K562 (cell line): ENCODE results near the gene RAD54L. TPM values are rescaled to one million over a fixed set of nuclear protein-coding genes. Genes with fewer than 3 reads are reported as not detected.
A peak's percentile ranks its signal among the peaks of the same experiment; 100 is the strongest.

ENCODE experiments used
- BRD9 ChIP-seq: fragments of 450-650 bp; IDR thresholded peaks from 2 replicates; pipeline ENCODE4 v1.6.1; 2018; ENCODE audit warnings: low read depth; ENCODE audit not compliant: partially characterized antibody
- CBX1 ChIP-seq: sonication (generic); IDR thresholded peaks from 2 replicates; pipeline ENCODE4 v1.6.1; 2016; ENCODE audit warnings: antibody characterized with exemption, low read depth, mild to moderate bottlenecking
- LARP7 ChIP-seq: fragments of 450-650 bp; IDR thresholded peaks from 2 replicates; pipeline ENCODE4 v1.6.1; 2016
- MAFF ChIP-seq: IDR thresholded peaks from 2 replicates; pipeline ENCODE4 v1.6.1; 2012; ENCODE audit warnings: low read length, improper control_type of control experiment
- MEF2A ChIP-seq: IDR thresholded peaks from 2 replicates; pipeline ENCODE4 v1.6.1; 2011; ENCODE audit warnings: low read depth, mild to moderate bottlenecking, low read length, moderate library complexity; ENCODE audit not compliant: control insufficient read depth
- SMARCA5 ChIP-seq: fragments of 450-650 bp; IDR thresholded peaks from 2 replicates; pipeline ENCODE4 v1.6.1; 2016
- U2AF1 ChIP-seq: fragments of 200-400 bp; formaldehyde crosslinking; optimal IDR thresholded peaks from 2 replicates; pipeline ENCODE3; 2017; ENCODE audit warnings: mild to moderate bottlenecking, low read depth, low read length, moderate library complexity
- ZBTB34 ChIP-seq: fragments of 250-450 bp; sonication (Bioruptor Pico); IDR thresholded peaks from 2 replicates; pipeline ENCODE4 v1.8.0; 2021; ENCODE audit warnings: mild to moderate bottlenecking, moderate library complexity
- ZBTB7A ChIP-seq: IDR thresholded peaks from 2 replicates; pipeline ENCODE4 v1.6.1; 2011; ENCODE audit warnings: low read depth, mild to moderate bottlenecking, low read length, moderate library complexity, borderline replicate concordance; ENCODE audit not compliant: control insufficient read depth
- ZMIZ1 ChIP-seq, 2 experiments: fragments of 150-350 bp in 1 of 2; IDR thresholded peaks; 2 replicates each; pipeline ENCODE4 v1.6.1; 2012 to 2016; ENCODE audit warnings: low read depth in 2 of 2, low read length in 2 of 2, mild to moderate bottlenecking in 1 of 2, moderate library complexity in 1 of 2
- ZNF780A ChIP-seq: fragments of 250-450 bp; sonication (Bioruptor Pico); IDR thresholded peaks from 2 replicates; pipeline ENCODE4 v1.5.0; 2021; ENCODE audit warnings: mild to moderate bottlenecking
- polyA plus RNA-seq, 8 experiments: library from polyadenylated mRNA; depleted of rRNA in 4 of 8; stranded (reverse) in 5 of 8; unstranded in 3 of 8; fragments of >200 nt; fragmentation: Nextera tagmentation in 2 of 8; fragmentation: Illumina TruSeq in 1 of 8; extraction: Ambion mirVana in 2 of 8; extraction: Trizol in 1 of 8; gene quantifications; 2 replicates each; pipeline versions ENCODE4 v1.2.1 to v1.2.3, GENCODE V29; 2011 to 2014; ENCODE audit warnings: inconsistent platforms in 1 of 8, missing spikeins in 1 of 8
- total RNA-seq, 7 experiments: library from RNA; depleted of rRNA in 6 of 7; stranded (reverse); fragments of >200 nt in 6 of 7; fragmentation: Illumina TruSeq in 2 of 7; extraction: Trizol in 2 of 7; gene quantifications; 2 replicates each; pipeline versions ENCODE4 v1.2.1 to v1.2.3, GENCODE V29; 2011 to 2021; ENCODE audit warnings: low replicate concordance in 1 of 7
- TF ChIP-seq, protein P1 (sequence below): sonication (generic); formaldehyde crosslinking; IDR thresholded peaks from 2 replicates; pipeline ENCODE4 v1.9.0; 2022; ENCODE audit warnings: mild to moderate bottlenecking, missing genetic modification reagents
- TF ChIP-seq, protein P2 (sequence below): fragments of 450-650 bp; IDR thresholded peaks from 2 replicates; pipeline ENCODE4 v1.6.1; 2018; ENCODE audit warnings: mild to moderate bottlenecking, low read depth; ENCODE audit not compliant: partially characterized antibody

The RAD54L gene
- total and polyA plus RNA-seq, 9 of the 15 experiments (the other 6 are each of a cell fraction or from before 2014, with no cell fraction given) = 17.9 to 92.3 (median 37.5) TPM

DNA sequence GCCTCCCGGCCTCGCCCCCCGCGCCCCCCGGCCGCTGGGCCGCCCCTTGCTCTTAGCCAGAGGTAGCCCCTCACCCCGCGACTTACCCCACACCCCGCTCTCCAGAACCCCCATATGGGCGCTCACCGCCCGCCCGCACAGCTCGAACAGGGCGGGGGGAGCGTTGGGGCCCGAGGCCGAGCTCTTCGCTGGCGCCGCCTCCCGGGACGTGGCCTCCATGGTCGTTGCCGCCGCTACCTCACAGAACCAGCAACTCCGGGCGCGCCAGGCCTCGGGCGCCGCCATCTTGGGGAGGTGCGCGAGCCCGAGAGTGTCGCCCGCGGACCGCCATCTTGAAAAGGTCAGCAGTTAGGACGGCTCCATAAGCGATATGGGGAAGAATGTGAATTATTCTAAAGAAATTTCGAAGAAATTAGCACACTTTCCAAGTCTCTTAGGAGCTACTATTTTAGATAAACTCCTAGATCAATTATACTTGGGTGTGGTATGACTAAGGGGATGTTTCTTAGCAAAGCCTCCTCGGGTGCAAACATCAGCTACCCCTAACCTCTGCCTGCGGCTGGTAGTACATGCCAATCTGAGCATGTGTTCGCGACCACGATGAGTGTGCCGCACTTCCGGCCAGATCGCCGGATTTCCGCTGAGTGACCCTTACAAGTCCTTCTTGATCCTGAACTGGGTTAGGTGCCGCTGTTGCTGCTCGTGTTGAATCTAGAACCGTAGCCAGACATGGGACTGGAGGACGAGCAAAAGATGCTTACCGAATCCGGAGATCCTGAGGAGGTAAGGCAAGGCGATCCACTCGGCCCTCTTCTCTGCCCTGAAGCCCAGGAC is 55.7 kb downstream of the RAD54L start, which contains the start of the genes LRRC41 and UQCRH (continued):
- TF ChIP-seq BRD9 (peak; percentile 86), ZNF780A (CRISPR knock-in tag) (no peak), ZBTB34 (CRISPR knock-in tag) (no peak), ZMIZ1 (IDR thresholded peaks at IDR 0.05; ENCODE audit: low read depth in 2 of 2, low read length in 2 of 2) (peak in 1 of 2 experiments; percentile 72; a peak in 1 of 4 replicates), U2AF1 (peak; percentile 34), MAFF (peak; percentile 87), SMARCA5 (no peak), ZBTB7A (no peak; the same call in 1 of the 2 replicates), CBX1 (no peak; the same call in none of the 2 replicates), MEF2A (no peak), LARP7 (no peak)
- TF ChIP-seq, protein P1, sequence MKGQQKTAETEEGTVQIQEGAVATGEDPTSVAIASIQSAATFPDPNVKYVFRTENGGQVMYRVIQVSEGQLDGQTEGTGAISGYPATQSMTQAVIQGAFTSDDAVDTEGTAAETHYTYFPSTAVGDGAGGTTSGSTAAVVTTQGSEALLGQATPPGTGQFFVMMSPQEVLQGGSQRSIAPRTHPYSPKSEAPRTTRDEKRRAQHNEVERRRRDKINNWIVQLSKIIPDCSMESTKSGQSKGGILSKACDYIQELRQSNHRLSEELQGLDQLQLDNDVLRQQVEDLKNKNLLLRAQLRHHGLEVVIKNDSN (CRISPR knock-in tag) = peak; percentile 75
- TF ChIP-seq, protein P2, sequence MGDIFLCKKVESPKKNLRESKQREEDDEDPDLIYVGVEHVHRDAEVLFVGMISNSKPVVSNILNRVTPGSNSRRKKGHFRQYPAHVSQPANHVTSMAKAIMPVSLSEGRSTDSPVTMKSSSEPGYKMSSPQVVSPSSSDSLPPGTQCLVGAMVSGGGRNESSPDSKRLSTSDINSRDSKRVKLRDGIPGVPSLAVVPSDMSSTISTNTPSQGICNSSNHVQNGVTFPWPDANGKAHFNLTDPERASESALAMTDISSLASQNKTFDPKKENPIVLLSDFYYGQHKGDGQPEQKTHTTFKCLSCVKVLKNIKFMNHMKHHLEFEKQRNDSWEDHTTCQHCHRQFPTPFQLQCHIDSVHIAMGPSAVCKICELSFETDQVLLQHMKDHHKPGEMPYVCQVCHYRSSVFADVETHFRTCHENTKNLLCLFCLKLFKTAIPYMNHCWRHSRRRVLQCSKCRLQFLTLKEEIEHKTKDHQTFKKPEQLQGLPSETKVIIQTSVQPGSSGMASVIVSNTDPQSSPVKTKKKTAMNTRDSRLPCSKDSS = no peak
